ENCODE results near the gene NFASC. TPM values are rescaled to one million over a fixed set of nuclear protein-coding genes. Genes with fewer than 3 reads are reported as not detected.

The NFASC gene
- total and polyA plus RNA-seq, 2 experiments from 2014 or later, result 3.9 to 11.7 TPM

GRCh38 chr1:205008896-205009295 lies 138.2 kb downstream of the NFASC start:
- H3K79me2 ChIP-seq (replicated peaks; ENCODE audit: insufficient read depth), result no peaks in the 10 kb centered on the region
- Mint-ChIP-seq H3K27me3 (ENCODE audit: insufficient read depth, low read depth, poor library complexity) (peaks cover 8% of the 10 kb centered on the region), H3K9me3 (no peaks in the 10 kb centered on the region), H3K4me1 (peaks cover 30% of the 10 kb centered on the region), H3K36me3 (ENCODE audit: low read depth) (no peaks in the 10 kb centered on the region; the same call in 2 of the 3 replicates), H3K4me3 (no peak overlapping the region), H3K27ac (no peak overlapping the region)
- H3K4me2 ChIP-seq, result no peak overlapping the region
- H3K27ac ChIP-seq (ENCODE audit: low read depth), result no peak overlapping the region
- ATAC-seq (no peak), DNase-seq (ENCODE audit: low spot score) (no peak)
- H3K4me3 ChIP-seq, result no peak overlapping the region
- no peaks in the 10 kb centered on the region for H3K9me2 ChIP-seq (ENCODE audit: insufficient read depth)
- H3K27me3 ChIP-seq (ENCODE audit: insufficient read depth), result no peaks in the 10 kb centered on the region
- H3K4me1 ChIP-seq (ENCODE audit: insufficient read depth), result no peaks in the 10 kb centered on the region
- no peaks in the 10 kb centered on the region for H4K20me1 ChIP-seq (replicated peaks; ENCODE audit: insufficient read depth)
- TF ChIP-seq EZH2 (IDR thresholded peaks at IDR 0.05; ENCODE audit: low read depth, unreplicated experiment) (no peak), STAT1 (IDR thresholded peaks at IDR 0.05; ENCODE audit: unreplicated experiment) (no peak), CREB1 (CRISPR knock-in tag; IDR thresholded peaks at IDR 0.05; ENCODE audit: low read depth) (no peak), POLR2AphosphoS5 (IDR thresholded peaks at IDR 0.05; ENCODE audit: low read depth) (no peak), NANOG (IDR thresholded peaks at IDR 0.05; ENCODE audit: borderline replicate concordance) (no peak), ZNF331 (CRISPR knock-in tag; IDR thresholded peaks at IDR 0.05; ENCODE audit: low read depth) (no peak), EZH2phosphoT487 (IDR thresholded peaks at IDR 0.05; ENCODE audit: unreplicated experiment) (no peak), ZNF462 (CRISPR knock-in tag; IDR thresholded peaks at IDR 0.05) (no peak), ZNF114 (CRISPR knock-in tag; IDR thresholded peaks at IDR 0.05) (no peak), REST (IDR thresholded peaks at IDR 0.05; ENCODE audit: unreplicated experiment) (no peak)
- no peaks in the 10 kb centered on the region; the same call in 1 of the 2 replicates for H3F3A ChIP-seq (replicated peaks; ENCODE audit: low read depth)
- H2AFZ ChIP-seq, result no peak overlapping the region
- H3K36me3 ChIP-seq (ENCODE audit: insufficient read depth), result no peaks in the 10 kb centered on the region
